HFF-Myc (cell line): ENCODE measurements around the gene FMN2.

Experiments
- DNase-seq: peaks from one replicate; pipeline ENCODE4 v3.0.0-alpha.2; 2011; ENCODE audit warnings: low read depth; ENCODE audit errors: extremely low read depth
- H3K4me3 ChIP-seq: replicated peaks from 2 replicates; pipeline ENCODE4 v1.5.1; 2011; ENCODE audit warnings: low read depth, mild to moderate bottlenecking, control low read depth, low read length
- TF ChIP-seq, protein P1 (sequence below): IDR thresholded peaks from 2 replicates; pipeline ENCODE4 v1.5.1; 2012; ENCODE audit warnings: mild to moderate bottlenecking, low read depth, low read length, control low read depth; ENCODE audit errors: missing control alignments

FMN2 gene

GRCh38 chr1:240245629-240246020, 153.9 kb downstream of the FMN2 start:
- TF ChIP-seq, protein P1, sequence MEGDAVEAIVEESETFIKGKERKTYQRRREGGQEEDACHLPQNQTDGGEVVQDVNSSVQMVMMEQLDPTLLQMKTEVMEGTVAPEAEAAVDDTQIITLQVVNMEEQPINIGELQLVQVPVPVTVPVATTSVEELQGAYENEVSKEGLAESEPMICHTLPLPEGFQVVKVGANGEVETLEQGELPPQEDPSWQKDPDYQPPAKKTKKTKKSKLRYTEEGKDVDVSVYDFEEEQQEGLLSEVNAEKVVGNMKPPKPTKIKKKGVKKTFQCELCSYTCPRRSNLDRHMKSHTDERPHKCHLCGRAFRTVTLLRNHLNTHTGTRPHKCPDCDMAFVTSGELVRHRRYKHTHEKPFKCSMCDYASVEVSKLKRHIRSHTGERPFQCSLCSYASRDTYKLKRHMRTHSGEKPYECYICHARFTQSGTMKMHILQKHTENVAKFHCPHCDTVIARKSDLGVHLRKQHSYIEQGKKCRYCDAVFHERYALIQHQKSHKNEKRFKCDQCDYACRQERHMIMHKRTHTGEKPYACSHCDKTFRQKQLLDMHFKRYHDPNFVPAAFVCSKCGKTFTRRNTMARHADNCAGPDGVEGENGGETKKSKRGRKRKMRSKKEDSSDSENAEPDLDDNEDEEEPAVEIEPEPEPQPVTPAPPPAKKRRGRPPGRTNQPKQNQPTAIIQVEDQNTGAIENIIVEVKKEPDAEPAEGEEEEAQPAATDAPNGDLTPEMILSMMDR: no peak

GRCh38 chr1:240247899-240248298, 156.2 kb downstream of the FMN2 start:
- H3K4me3 ChIP-seq: no peak overlapping the region
- TF ChIP-seq, protein P1: no peak
- no peak for DNase-seq

More at GRCh38 chr1:240245629-240246020, 153.9 kb downstream of the FMN2 start:
- no peak for DNase-seq
- no peak overlapping the region for H3K4me3 ChIP-seq

DNA sequence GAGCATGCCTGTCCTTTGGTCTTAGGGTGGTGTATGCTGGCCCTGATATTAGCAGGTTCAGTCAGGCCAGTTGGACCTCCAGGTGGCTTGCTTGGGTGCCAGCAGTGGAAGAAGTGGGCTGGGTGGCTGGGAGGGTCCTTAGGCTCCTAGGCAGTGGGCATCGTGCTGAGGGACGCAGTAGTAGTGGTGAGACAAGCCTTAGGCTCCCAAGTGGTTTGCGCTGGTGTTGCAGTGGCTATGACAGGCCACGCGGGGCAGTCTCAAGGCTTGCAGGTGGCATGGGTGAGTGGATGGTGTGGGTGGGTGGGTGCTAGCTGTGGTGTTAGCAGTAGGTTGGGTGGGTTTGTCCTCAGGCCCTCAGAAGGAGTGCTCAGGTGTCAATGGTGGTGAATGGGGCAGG, 162.3 kb downstream of the FMN2 start:
- TF ChIP-seq, protein P1: no peak
- no peak for DNase-seq
- H3K4me3 ChIP-seq: no peak overlapping the region

- DNase-seq: no peak
- no peak overlapping the region for H3K4me3 ChIP-seq
- TF ChIP-seq, protein P1: no peak
These were observed 163.2 kb downstream of the FMN2 start for GRCh38 chr1:240254778-240255291.

- TF ChIP-seq, protein P1: no peak
- no peak overlapping the region for H3K4me3 ChIP-seq
- no peak for DNase-seq
These were observed 164.2 kb downstream of the FMN2 start for GRCh38 chr1:240255922-240256321.

DNA sequence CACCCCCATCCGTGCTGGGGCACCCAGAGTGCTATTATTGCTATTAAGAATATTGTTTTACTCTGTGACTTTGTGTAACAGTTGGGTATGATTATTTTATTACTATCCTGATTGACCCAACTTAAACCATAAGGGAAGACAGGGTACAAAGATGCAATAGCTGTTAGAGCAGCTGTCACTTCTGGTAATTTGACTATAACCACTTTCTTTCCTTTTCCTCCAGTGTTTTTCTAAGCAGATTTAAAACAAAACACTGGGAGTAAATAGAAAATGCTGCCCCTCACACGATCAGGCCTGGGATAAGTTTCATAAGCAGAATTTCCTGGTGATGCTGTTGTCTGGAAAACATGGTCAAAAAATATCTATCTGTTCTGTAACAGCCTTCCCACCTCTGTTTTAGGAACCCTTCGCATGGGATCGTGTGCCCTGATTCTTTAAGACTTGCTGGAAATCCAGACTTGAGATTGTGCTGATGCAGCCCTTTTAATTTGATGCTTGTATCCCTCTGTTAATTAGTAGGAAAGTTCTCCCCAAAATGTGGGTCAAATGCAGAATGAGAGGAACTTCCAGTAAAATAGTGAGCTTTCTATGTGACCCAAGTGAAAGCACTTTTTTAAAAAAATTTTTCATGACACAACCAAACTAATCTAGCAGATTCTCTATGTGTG, 165.3 kb downstream of the FMN2 start:
- no peak for DNase-seq

More for the DNA sequence above, 165.3 kb downstream of the FMN2 start:
- no peak overlapping the region for H3K4me3 ChIP-seq
- TF ChIP-seq, protein P1: no peak
